ENCODE measurements around the gene GTSE1. TPM values are rescaled to one million over a fixed set of nuclear protein-coding genes. Genes with fewer than 3 reads are reported as not detected.

Gene GTSE1
- total and polyA plus RNA-seq, 2 donors: 4.4 to 14.1 TPM

DNA sequence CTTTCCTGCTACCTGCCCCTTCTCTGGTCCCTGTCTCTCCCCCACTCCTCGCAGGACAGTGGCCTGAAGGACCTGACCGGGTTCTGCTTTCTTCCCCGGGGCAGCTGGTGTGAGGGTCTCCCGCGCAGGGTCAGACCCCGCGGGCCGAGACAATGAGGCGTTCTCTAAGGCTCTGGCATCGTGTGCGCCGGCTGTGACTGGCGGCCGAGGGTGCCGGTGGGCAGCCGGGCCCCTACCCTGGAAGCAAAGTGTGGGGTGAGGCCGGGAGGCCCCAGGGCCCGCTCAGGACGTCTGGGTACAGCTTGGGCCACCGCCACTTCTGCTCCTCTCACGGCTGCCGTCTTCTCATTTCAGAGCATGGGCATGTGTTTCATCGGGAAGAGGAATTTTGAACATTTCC is 55.1 kb downstream of the GTSE1 start:
- WGBS: 98% methylated on average over 23 of the region's 23 CpGs
- H3K27ac ChIP-seq (ENCODE audit: low read depth in 1 of 2, low read length in 1 of 2): no peak overlapping the region
- no peak for DNase-seq (ENCODE audit: low read depth in 6 of 9, low spot score in 9 of 9)

DNA sequence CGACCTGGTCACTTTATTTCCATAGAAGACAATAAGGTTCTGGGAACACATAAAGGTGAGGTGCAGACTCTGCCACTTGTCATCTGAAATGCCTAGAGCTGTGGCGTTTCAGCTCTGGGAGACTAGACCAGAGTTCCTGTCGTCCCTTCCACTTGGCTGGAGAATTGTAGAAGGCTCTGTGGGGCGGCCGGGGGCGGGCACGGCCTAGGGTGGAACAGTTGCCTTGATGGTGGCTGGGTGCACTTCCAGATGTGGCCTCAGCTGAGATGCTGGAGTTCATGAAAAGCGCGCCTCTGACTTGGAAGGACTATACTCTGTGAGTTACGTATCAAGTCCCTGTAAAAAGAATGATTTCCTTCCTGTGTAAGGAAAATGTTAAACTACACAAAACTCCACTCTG is 55.6 kb downstream of the GTSE1 start:
- peaks cover 77 to 96% of the 10 kb centered on the region in 2 donors for H3K36me3 ChIP-seq (ENCODE audit: control insufficient read depth in 2 of 2, insufficient read depth in 2 of 2, low read length in 1 of 2)
- peaks cover 0 to 7% of the 10 kb centered on the region in 2 donors for H3K4me1 ChIP-seq (ENCODE audit: control insufficient read depth in 2 of 2, insufficient read depth in 2 of 2, low read length in 2 of 2)
- no peak overlapping the region for H3K4me3 ChIP-seq (ENCODE audit: low read length in 2 of 2)
- H3K27ac ChIP-seq (ENCODE audit: low read depth in 1 of 2, low read length in 1 of 2): no peak overlapping the region
- no peak for DNase-seq (ENCODE audit: low read depth in 6 of 9, low spot score in 9 of 9)
- H3K27me3 ChIP-seq (ENCODE audit: control insufficient read depth in 2 of 2, insufficient read depth in 1 of 2, low read length in 1 of 2): no peaks in the 10 kb centered on the region
- H3K9me3 ChIP-seq (ENCODE audit: control insufficient read depth in 2 of 2, insufficient read depth in 1 of 2, low read length in 1 of 2): no peaks in the 10 kb centered on the region
- WGBS: 98% methylated on average over 10 of the region's 10 CpGs

More for the DNA sequence above, 55.1 kb downstream of the GTSE1 start:
- H3K9me3 ChIP-seq (ENCODE audit: control insufficient read depth in 2 of 2, insufficient read depth in 1 of 2, low read length in 1 of 2): no peaks in the 10 kb centered on the region
- no peaks in the 10 kb centered on the region for H3K27me3 ChIP-seq (ENCODE audit: control insufficient read depth in 2 of 2, insufficient read depth in 1 of 2, low read length in 1 of 2)
- H3K4me3 ChIP-seq (ENCODE audit: low read length in 2 of 2): no peak overlapping the region
- peaks cover 82 to 96% of the 10 kb centered on the region in 2 donors for H3K36me3 ChIP-seq (ENCODE audit: control insufficient read depth in 2 of 2, insufficient read depth in 2 of 2, low read length in 1 of 2)
- peaks cover 0 to 7% of the 10 kb centered on the region in 2 donors for H3K4me1 ChIP-seq (ENCODE audit: control insufficient read depth in 2 of 2, insufficient read depth in 2 of 2, low read length in 2 of 2)

DNA sequence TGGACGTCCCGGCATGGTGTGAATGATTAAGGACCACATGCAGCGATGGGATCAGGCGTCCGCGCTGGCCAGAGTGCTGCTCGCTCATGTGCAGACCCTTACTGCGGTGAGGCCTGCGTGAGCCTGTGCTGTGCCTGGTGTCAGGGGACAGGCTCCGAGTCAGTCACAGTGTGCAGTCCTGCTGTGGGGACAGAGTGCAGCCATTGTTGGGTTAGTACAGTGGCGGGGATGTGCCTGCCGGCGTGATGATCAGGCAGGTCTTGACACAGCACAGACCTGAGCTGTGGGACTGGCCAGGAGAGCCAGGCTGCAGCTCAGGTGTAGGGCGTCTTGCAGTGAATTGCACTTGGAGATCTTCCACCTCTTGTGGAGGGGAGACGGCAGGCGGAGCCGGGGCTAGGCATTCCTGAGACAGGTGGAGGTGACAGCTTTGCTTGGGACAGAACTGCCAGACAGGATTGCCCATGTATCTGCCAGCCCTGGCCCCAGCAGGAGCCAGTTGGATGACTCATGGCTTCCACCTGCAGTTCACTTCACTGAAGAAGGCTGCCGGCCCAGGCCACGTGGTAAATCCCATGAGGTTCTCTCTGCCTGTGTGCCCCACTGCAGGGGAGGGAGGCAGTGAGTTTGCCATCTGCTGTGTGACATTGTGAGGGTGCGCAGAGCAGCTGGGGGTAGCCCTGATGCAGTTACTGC is 56.2 kb downstream of the GTSE1 start:
- WGBS: 95% methylated on average over 20 of the region's 20 CpGs
- Histone ChIP-seq H3K9me3 (ENCODE audit: control insufficient read depth in 2 of 2, insufficient read depth in 1 of 2, low read length in 1 of 2) (no peaks in the 10 kb centered on the region), H3K4me1 (ENCODE audit: control insufficient read depth in 2 of 2, insufficient read depth in 2 of 2, low read length in 2 of 2) (peaks cover 0 to 7% of the 10 kb centered on the region in 2 donors), H3K27me3 (ENCODE audit: control insufficient read depth in 2 of 2, insufficient read depth in 1 of 2, low read length in 1 of 2) (no peaks in the 10 kb centered on the region), H3K36me3 (ENCODE audit: control insufficient read depth in 2 of 2, insufficient read depth in 2 of 2, low read length in 1 of 2) (peaks cover 73 to 94% of the 10 kb centered on the region in 2 donors), H3K27ac (ENCODE audit: low read depth in 1 of 2, low read length in 1 of 2) (peak overlapping the region in 1 of 2 donors; percentile 26), H3K4me3 (ENCODE audit: low read length in 2 of 2) (no peak overlapping the region)
- no peak for DNase-seq (ENCODE audit: low read depth in 6 of 9, low spot score in 9 of 9)

DNA sequence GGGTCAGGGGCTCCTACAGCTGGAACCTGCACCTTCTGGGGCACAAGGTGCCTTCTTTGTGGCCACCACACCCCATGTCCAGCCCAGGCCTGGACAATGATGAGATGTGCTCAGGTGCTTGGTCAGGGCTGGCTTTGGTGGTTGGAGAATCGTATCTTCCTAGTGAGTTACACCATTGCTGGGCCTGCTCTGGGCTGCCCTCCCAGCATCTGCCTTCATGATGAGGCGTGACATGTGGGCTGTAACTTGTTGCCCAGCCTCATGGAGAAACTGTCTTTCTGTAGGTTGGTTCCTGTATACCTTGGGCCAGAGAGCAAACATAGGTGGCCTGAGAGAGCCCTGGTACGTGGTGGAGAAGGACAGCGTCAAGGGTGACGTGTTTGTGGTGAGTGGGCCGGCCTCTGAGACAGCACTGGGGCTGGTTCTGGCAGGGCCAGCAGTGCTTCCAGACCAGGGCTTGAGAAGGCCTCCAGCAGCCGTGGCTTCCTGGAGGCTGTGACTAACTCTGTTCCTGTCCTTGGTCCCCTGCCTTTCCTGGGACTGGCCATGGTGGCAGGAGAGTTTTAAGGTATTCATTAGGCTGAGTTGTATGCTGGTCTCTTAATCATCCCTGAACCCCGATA is 56.9 kb downstream of the GTSE1 start:
- Histone ChIP-seq H3K4me1 (ENCODE audit: control insufficient read depth in 2 of 2, insufficient read depth in 2 of 2, low read length in 2 of 2) (peaks cover 0 to 7% of the 10 kb centered on the region in 2 donors), H3K4me3 (ENCODE audit: low read length in 2 of 2) (no peak overlapping the region), H3K36me3 (ENCODE audit: control insufficient read depth in 2 of 2, insufficient read depth in 2 of 2, low read length in 1 of 2) (peaks cover 69 to 88% of the 10 kb centered on the region in 2 donors), H3K27ac (ENCODE audit: low read depth in 1 of 2, low read length in 1 of 2) (no peak overlapping the region), H3K9me3 (ENCODE audit: control insufficient read depth in 2 of 2, insufficient read depth in 1 of 2, low read length in 1 of 2) (no peaks in the 10 kb centered on the region), H3K27me3 (ENCODE audit: control insufficient read depth in 2 of 2, insufficient read depth in 1 of 2, low read length in 1 of 2) (no peaks in the 10 kb centered on the region)
- WGBS: 98% methylated on average over 8 of the region's 8 CpGs
- no peak for DNase-seq (ENCODE audit: low read depth in 6 of 9, low spot score in 9 of 9)

DNA sequence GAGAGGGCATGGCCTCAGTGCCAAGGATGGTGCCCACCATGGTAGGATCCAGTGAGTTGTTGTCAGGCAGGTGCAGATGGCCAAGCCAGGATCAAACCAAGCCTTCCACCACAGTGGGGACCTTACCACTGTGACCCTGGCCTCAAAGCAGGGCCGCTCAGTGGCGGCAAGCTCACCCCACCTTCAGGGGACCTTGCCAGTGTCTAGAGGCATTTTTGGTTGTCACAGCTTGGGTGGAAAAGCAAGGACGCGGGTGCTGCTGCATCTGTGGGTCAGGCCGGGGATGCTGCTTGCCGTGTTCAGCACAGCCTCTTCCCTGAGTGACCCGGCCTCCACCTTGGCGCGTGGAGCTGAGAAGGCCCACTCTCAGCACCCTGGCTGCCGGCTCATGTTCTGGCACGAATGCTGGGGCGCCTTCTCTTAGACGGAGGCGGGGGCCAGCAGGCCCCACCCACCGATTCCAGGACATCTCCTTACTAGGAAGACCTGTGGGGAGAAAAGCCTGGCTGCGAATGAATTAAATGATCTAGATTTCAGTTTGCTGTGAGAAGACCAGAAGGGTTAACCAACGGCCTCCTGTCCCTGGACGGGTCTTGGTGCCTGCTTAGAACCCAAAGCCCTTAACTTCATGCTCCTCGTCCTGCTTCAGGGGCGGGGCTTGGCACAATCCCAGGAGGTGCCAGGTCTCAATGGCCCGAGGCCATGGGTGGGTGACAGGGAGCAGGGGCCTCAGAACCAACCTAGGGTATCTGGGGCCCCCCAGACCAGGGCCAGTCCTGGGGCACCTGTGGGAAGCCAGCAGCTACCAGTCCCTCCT is 57.7 kb downstream of the GTSE1 start:
- Histone ChIP-seq H3K9me3 (ENCODE audit: control insufficient read depth in 2 of 2, insufficient read depth in 1 of 2, low read length in 1 of 2) (no peaks in the 10 kb centered on the region), H3K4me1 (ENCODE audit: control insufficient read depth in 2 of 2, insufficient read depth in 2 of 2, low read length in 2 of 2) (peaks cover 0 to 7% of the 10 kb centered on the region in 2 donors), H3K4me3 (ENCODE audit: low read length in 2 of 2) (no peak overlapping the region), H3K27me3 (ENCODE audit: control insufficient read depth in 2 of 2, insufficient read depth in 1 of 2, low read length in 1 of 2) (no peaks in the 10 kb centered on the region), H3K27ac (ENCODE audit: low read depth in 1 of 2, low read length in 1 of 2) (no peak overlapping the region), H3K36me3 (ENCODE audit: control insufficient read depth in 2 of 2, insufficient read depth in 2 of 2, low read length in 1 of 2) (peaks cover 63 to 84% of the 10 kb centered on the region in 2 donors)
- no peak for DNase-seq (ENCODE audit: low read depth in 6 of 9, low spot score in 9 of 9)
- WGBS: 94% methylated on average over 21 of the region's 21 CpGs

DNA sequence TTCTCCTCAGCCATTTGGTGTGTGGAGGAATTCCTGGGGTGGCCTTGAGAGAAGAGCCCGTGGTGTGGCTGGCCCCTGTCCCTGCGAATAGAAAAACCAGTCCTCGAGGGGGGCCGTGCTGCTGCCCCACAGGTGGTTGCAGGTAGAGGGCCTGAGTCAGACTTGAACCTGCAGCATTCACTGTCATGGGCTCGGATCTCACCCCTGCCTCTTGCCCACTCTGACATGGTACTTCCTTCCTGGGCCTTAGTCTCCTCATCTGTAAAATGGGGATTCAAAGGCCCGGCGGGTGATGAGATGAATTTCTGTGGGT is 58.3 kb downstream of the GTSE1 start:
- Histone ChIP-seq H3K27ac (ENCODE audit: low read depth in 1 of 2, low read length in 1 of 2) (no peak overlapping the region), H3K27me3 (ENCODE audit: control insufficient read depth in 2 of 2, insufficient read depth in 1 of 2, low read length in 1 of 2) (no peaks in the 10 kb centered on the region), H3K4me3 (ENCODE audit: low read length in 2 of 2) (no peak overlapping the region), H3K4me1 (ENCODE audit: control insufficient read depth in 2 of 2, insufficient read depth in 2 of 2, low read length in 2 of 2) (peaks cover 0 to 7% of the 10 kb centered on the region in 2 donors), H3K36me3 (ENCODE audit: control insufficient read depth in 2 of 2, insufficient read depth in 2 of 2, low read length in 1 of 2) (peaks cover 60 to 80% of the 10 kb centered on the region in 2 donors), H3K9me3 (ENCODE audit: control insufficient read depth in 2 of 2, insufficient read depth in 1 of 2, low read length in 1 of 2) (no peaks in the 10 kb centered on the region)
- DNase-seq (ENCODE audit: low read depth in 6 of 9, low spot score in 9 of 9): no peak
- WGBS: 97% methylated on average over 7 of the region's 7 CpGs

DNA sequence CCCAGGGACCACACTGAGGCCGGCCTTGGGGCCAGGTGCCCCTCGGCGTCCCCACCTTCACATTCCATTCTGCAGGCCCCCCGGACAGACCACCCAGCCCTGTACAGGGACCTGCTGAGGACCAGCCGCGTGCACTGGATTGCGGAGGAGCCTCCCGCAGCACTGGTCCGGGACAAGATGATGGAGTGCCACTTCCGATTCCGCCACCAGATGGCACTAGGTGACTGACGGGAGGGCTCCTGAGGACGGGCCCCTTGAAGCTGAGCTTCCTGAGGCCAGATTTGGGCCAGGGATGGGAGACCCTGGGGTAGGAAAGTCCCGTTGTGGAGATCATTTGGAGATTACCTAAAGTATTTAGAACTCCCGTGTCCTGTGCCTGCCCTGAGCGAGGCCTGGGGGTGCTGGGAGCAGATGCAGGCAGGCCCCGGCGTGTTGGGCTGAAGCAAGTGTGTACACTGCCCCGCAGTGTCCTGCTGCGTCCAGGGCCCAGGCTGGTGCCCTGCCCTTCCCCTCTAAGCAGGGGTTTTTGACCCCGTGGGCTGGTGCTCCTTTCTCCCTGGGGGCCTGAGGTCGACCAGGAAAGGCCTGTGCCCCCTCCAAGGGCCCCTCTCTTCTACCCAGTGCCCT is 58.8 kb downstream of the GTSE1 start:
- Histone ChIP-seq H3K4me1 (ENCODE audit: control insufficient read depth in 2 of 2, insufficient read depth in 2 of 2, low read length in 2 of 2) (peaks cover 0 to 7% of the 10 kb centered on the region in 2 donors), H3K9me3 (ENCODE audit: control insufficient read depth in 2 of 2, insufficient read depth in 1 of 2, low read length in 1 of 2) (peaks cover 0 to 1% of the 10 kb centered on the region in 2 donors), H3K27ac (ENCODE audit: low read depth in 1 of 2, low read length in 1 of 2) (peak overlapping the region in 1 of 2 donors; percentile 11), H3K36me3 (ENCODE audit: control insufficient read depth in 2 of 2, insufficient read depth in 2 of 2, low read length in 1 of 2) (peaks cover 55 to 75% of the 10 kb centered on the region in 2 donors), H3K27me3 (ENCODE audit: control insufficient read depth in 2 of 2, insufficient read depth in 1 of 2, low read length in 1 of 2) (no peaks in the 10 kb centered on the region), H3K4me3 (ENCODE audit: low read length in 2 of 2) (no peak overlapping the region)
- 74% methylated on average over 22 of the region's 22 CpGs for WGBS
- peak in 6 of 9 donors; percentile 32 to 73 (median 62) for DNase-seq (ENCODE audit: low read depth in 6 of 9, low spot score in 9 of 9)

DNA sequence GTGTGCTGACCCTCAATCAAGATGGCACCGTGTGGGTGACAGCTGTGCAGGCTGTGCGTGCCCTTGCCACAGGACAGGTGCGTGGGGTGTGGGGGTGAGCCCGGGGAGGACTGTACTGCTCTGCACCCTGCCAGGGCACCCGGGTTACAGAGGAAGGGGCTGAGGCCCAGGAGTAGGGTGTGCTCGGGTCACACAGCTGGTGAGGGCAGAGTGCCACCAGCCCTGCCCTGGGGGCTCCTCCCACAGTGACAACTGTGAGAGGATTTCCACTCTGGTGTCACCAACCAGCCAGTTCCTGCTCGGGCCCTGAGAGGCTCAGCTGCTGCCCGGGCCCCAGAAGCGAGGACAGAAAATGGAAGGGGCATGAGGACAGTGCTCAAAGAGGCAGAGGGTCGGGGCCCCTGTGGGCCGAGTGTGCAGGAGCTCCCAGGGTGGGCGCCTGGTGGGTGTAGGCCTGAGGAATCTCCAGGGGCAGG is 59.4 kb downstream of the GTSE1 start:
- Histone ChIP-seq H3K9me3 (ENCODE audit: control insufficient read depth in 2 of 2, insufficient read depth in 1 of 2, low read length in 1 of 2) (peaks cover 0 to 1% of the 10 kb centered on the region in 2 donors), H3K4me3 (ENCODE audit: low read length in 2 of 2) (no peak overlapping the region), H3K27ac (ENCODE audit: low read depth in 1 of 2, low read length in 1 of 2) (peak overlapping the region in 1 of 2 donors; percentile 11), H3K27me3 (ENCODE audit: control insufficient read depth in 2 of 2, insufficient read depth in 1 of 2, low read length in 1 of 2) (no peaks in the 10 kb centered on the region), H3K36me3 (ENCODE audit: control insufficient read depth in 2 of 2, insufficient read depth in 2 of 2, low read length in 1 of 2) (peaks cover 50 to 70% of the 10 kb centered on the region in 2 donors), H3K4me1 (ENCODE audit: control insufficient read depth in 2 of 2, insufficient read depth in 2 of 2, low read length in 2 of 2) (peaks cover 0 to 7% of the 10 kb centered on the region in 2 donors)
- WGBS: 96% methylated on average over 12 of the region's 12 CpGs
- DNase-seq (ENCODE audit: low read depth in 6 of 9, low spot score in 9 of 9): no peak

All from thymus (tissue), 11 donors.